ENCODE measurements around the gene GBX1. TPM values are rescaled to one million over a fixed set of nuclear protein-coding genes. Genes with fewer than 3 reads are reported as not detected.

The GBX1 gene
- total RNA-seq, 2 donors from 2014 or later: not detected

DNA sequence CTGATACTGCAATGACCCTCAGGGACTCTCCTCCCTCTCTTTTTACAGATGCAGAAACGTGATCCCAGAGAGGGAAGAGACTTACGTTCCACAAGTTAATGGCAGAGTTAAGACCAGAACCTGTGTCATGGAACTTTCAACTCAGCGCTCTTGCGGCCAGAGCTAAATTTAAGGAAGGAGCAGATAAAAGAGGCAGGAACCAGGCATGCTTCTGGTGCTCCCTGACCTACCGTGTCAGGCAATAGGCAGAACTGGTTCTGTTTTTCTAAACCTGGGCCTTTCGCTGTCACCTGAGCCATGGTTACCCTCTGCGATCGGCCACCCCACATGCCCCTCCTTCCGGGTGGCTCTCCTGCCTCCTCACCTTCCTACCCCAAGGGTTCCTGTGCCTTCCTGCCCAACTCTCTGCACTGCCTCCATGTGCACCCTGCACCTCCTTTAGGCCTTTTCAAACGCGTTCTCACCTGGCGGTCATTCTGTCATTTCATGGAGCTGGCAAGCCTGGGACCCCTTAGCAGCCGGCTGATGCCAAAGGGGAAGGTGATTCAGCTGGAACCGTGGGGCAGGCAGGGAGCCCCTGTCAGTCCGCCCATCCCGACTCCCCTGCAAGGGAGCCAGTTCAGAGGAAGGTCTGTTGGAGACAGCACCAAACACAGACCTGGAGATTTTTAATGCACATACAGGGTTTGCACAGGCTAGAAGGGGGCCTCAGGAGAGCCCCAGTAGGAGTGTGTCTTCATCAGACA, 7.7 kb upstream of the GBX1 start:
- ATAC-seq (no peak), DNase-seq (no peak)
- H3K9me3 ChIP-seq: no peaks in the 10 kb centered on the region
- H3K27me3 ChIP-seq: peaks cover 0 to 11% of the 10 kb centered on the region in 2 donors
- 76 to 77% methylated on average over 16 of the region's 16 CpGs for WGBS, 2 donors
- no peak overlapping the region for H3K27ac ChIP-seq
- H3K4me3 ChIP-seq: no peak overlapping the region
- no peaks in the 10 kb centered on the region for H3K4me1 ChIP-seq
- TF ChIP-seq, protein P1, sequence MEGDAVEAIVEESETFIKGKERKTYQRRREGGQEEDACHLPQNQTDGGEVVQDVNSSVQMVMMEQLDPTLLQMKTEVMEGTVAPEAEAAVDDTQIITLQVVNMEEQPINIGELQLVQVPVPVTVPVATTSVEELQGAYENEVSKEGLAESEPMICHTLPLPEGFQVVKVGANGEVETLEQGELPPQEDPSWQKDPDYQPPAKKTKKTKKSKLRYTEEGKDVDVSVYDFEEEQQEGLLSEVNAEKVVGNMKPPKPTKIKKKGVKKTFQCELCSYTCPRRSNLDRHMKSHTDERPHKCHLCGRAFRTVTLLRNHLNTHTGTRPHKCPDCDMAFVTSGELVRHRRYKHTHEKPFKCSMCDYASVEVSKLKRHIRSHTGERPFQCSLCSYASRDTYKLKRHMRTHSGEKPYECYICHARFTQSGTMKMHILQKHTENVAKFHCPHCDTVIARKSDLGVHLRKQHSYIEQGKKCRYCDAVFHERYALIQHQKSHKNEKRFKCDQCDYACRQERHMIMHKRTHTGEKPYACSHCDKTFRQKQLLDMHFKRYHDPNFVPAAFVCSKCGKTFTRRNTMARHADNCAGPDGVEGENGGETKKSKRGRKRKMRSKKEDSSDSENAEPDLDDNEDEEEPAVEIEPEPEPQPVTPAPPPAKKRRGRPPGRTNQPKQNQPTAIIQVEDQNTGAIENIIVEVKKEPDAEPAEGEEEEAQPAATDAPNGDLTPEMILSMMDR (IDR thresholded peaks at IDR 0.05): no peak
- no peak for TF ChIP-seq POLR2A (IDR thresholded peaks at IDR 0.05)
- no peaks in the 10 kb centered on the region for H3K36me3 ChIP-seq (replicated peaks in 1 of 2; ENCODE audit: insufficient read depth in 1 of 2, low read depth in 2 of 2)
- intact Hi-C loops (cut with DNase I): no loop called here

DNA sequence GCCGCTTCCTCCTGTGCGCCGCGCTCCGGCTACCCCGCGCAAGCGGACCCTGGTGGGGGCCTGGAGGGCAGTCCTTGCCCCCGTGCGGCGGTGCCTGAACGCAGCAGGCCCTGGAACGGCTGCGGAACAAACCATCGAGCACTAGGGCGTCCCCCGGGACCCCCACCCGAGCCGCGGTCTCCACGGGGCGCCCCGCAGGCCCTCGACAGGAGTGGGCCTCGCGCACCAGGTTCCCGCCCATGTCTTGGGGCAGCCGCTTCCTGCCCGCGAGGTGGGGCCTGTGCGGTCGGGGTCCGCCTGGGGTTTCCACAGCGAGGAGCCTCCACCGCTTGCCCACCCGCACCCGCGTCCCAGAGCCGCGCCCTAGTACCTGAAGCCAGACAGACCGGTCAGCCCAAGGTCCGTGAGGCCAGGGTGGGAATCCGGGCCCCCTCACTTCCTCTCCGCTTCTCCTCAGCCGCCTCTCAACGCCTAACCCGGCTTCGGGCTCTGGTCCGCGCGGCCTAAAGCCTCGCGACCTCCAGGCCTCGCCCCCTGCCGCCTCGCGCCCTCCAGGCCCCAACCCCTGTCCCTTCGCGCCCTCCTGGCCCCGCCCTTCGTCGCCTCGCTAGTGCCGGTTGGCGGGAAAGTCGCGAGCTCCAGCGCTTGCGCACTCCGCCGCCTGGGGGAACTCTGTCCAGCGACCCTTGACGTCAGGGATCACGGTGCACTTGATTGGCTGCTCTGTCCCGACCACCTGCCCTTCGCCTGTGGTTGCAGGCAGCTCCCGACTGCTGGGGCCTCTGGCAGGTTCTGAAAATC, 7.0 kb upstream of the GBX1 start:
- H3K9me3 ChIP-seq: no peaks in the 10 kb centered on the region
- H3K36me3 ChIP-seq (replicated peaks in 1 of 2; ENCODE audit: insufficient read depth in 1 of 2, low read depth in 2 of 2): no peaks in the 10 kb centered on the region
- no peak overlapping the region for H3K4me3 ChIP-seq
- H3K27ac ChIP-seq: no peak overlapping the region
- DNase-seq: peak in 2 of 4 donors; percentile 36 to 42
- intact Hi-C loops (cut with DNase I): no loop called here
- TF ChIP-seq, protein P1 (IDR thresholded peaks at IDR 0.05): no peak
- no peak for TF ChIP-seq POLR2A (IDR thresholded peaks at IDR 0.05)
- ATAC-seq: no peak
- H3K27me3 ChIP-seq: peaks cover 0 to 11% of the 10 kb centered on the region in 2 donors
- 45 to 62% methylated on average over 34 to 74 of the region's 77 CpGs for WGBS, 2 donors
- no peaks in the 10 kb centered on the region for H3K4me1 ChIP-seq

DNA sequence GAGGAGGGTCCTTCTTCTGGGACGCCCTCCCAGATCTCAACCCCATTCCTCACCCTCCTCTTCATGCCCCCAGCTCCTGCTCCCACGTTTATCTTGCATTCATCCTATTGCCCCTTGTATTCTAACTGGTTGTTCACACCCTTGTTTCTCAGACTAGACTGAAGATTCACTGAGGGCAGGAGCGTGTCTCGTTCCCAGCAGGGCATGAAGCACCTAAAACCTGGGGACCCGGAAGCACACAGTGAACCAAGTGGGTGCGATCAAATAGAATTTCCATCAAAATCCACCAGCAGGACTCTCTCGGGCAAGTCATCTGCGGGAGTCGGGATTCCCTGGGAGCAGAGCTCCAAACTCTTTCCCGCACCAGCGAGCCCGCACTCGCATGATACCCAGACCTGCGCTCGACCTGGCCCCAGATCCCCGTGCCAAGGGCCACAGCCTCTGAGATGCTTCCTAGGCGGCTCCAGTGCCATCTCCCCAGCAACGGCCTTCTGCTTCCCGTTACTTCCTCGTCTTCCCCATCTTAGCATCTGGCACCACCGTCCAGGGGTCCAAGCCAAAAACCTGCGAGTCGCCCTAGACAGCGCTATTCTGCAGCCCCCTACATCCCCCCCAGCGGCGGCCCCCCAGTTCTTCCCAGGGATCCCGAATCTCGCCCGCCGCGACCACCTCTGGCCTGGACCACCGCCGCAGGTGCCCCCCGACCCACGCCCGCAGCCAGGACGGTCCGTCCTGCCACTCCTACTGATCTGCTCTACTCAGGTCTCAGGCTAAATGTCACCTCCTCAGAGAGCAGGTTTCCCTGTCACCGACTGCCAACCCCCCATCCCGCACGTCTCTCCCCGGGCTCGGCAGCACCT, 6.1 kb upstream of the GBX1 start:
- no peak overlapping the region for H3K4me3 ChIP-seq
- H3K36me3 ChIP-seq (replicated peaks in 1 of 2; ENCODE audit: insufficient read depth in 1 of 2, low read depth in 2 of 2): no peaks in the 10 kb centered on the region
- H3K9me3 ChIP-seq: no peaks in the 10 kb centered on the region
- DNase-seq (no peak), ATAC-seq (no peak)
- intact Hi-C loops (cut with DNase I): loop anchor here (2.0 kb wide), 1 partner anchor 51 kb away; no protein-coding TSS in a partner anchor
- no peak for TF ChIP-seq POLR2A (IDR thresholded peaks at IDR 0.05)
- TF ChIP-seq, protein P1 (IDR thresholded peaks at IDR 0.05): no peak
- 68 to 70% methylated on average over 38 to 43 of the region's 43 CpGs for WGBS, 2 donors
- H3K27me3 ChIP-seq: peaks cover 0 to 11% of the 10 kb centered on the region in 2 donors
- H3K27ac ChIP-seq: no peak overlapping the region
- H3K4me1 ChIP-seq: no peaks in the 10 kb centered on the region

DNA sequence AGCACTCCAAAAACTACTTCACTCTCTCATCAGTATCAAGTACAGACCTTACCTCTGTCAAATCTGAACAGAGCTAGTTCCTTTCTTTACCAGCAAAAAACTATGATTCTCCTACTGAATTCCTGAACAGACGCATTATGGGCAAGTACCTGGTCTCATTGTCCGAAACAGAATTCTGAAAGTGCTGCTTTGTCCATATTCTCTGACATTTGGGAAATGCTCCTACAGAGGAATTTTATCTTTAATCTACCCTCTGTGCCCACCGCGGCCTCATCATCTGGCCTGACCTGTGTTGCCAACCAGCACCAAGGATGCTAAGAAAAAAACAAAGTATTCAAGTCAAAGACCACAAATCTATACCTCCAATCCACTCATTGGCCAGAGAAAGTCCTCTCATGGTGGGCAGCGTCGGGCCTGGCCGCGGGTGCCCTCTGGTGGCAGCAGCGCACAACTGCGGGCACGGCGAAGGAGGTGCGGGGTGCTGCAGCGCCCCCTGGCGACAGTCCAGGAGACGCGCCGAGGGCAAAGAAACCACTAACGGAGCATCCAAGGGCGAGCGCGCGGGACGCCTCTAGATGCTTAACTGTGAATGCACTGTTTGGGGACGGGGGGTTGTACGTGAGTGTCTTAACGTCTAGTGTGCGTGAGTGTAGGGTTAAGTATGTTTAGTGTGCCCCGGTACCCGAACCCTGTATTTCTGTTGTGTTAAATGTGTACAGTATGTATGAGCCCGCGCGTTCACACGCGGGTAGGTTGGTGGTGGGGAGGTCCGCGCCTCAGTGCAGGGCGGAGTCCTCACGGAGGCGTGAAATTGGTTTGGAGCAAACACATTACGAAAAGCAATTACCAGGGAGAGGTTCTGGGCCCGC, 5.0 kb upstream of the GBX1 start:
- DNase-seq (peak; percentile 74 to 83 (median 79)), ATAC-seq (peak; percentile 86)
- Histone ChIP-seq H3K27ac (no peak overlapping the region), H3K9me3 (no peaks in the 10 kb centered on the region), H3K36me3 (replicated peaks in 1 of 2; ENCODE audit: insufficient read depth in 1 of 2, low read depth in 2 of 2) (no peaks in the 10 kb centered on the region), H3K4me1 (peaks cover 10% of the 10 kb centered on the region), H3K27me3 (peaks cover 0 to 17% of the 10 kb centered on the region in 2 donors), H3K4me3 (no peak overlapping the region)
- no peak for TF ChIP-seq POLR2A (IDR thresholded peaks at IDR 0.05)
- TF ChIP-seq, protein P1 (IDR thresholded peaks at IDR 0.05): peak; percentile 100
- WGBS, 2 donors: 14 to 15% methylated on average over 42 of the region's 42 CpGs
- intact Hi-C loops (cut with DNase I): loop anchor here (2.0 kb wide), 1 partner anchor 50 kb away; no protein-coding TSS in a partner anchor

Data from body of pancreas (tissue), 4 donors.